HG02973 (cell line): ENCODE measurements around the gene KIAA0513.

Experiments used
- ATAC-seq: cut with Tn5 transposase; IDR thresholded peaks from one replicate; pipeline ENCODE4 v1.9.1; 2021; ENCODE audit warnings: moderate library complexity; ENCODE audit not compliant: unreplicated experiment

The KIAA0513 gene

DNA sequence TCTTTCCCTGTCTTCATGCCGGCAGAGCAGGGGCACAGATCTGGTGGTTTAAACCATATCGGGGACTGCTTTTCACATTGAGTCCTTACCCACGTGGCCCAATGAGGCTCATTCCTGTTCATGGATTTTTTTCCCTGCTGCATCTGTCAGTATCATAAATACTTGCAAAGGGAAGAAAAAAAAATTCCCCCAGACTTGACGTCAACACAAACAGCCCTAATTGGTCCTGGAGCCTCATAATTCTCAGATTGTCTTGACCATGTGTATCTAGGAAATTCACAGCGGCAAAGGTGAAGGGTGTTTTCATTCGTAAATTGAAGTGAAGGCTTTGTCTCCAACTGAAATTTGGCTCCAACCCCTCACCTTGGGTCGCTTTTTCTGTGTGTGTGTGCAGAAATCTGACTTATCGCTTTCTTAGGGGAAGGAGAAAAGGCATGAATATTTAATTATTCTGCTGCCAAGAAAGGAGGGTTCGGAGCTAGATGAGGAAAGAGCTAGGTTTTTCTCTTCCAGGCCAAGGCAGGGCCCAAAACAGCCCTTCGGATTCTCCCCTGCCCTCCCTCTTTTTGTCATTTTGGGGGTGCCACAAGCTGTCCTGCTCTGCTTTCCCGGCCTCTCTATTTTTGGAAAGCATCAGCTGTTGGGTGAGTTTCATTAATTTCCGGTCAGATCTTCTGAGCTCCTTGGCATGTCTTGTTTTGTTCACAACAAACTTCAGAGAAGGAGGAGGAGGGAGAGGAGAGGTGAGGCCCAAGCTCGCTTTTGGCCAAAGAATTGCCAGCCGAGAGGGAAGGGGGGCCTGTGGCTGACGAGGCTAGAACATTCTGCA lies 102.5 kb downstream of the KIAA0513 start:
- ATAC-seq: no peak

GRCh38 chr16:85130705-85131028 lies 103.1 kb downstream of the KIAA0513 start:
- ATAC-seq: no peak

- ATAC-seq: no peak
Measured at GRCh38 chr16:85132456-85133289, 105.1 kb downstream of the KIAA0513 start.

DNA sequence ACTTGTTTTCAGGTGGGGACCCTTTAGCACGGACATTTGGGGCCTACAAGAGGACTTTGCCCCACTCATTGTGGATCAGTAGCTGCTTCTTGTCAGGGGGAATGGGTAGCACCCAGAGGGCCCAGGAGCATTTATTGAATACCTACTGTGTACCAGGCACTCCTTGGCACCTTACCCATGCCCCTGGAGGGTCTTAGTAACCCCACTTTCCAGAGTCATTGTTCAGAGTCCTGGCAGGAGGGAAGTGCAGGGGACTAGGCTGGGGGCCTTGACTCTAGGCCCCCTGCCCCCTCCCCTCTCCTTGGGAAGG lies 105.7 kb downstream of the KIAA0513 start:
- ATAC-seq: no peak

GRCh38 chr16:85134076-85134788 lies 106.6 kb downstream of the KIAA0513 start:
- ATAC-seq: no peak

DNA sequence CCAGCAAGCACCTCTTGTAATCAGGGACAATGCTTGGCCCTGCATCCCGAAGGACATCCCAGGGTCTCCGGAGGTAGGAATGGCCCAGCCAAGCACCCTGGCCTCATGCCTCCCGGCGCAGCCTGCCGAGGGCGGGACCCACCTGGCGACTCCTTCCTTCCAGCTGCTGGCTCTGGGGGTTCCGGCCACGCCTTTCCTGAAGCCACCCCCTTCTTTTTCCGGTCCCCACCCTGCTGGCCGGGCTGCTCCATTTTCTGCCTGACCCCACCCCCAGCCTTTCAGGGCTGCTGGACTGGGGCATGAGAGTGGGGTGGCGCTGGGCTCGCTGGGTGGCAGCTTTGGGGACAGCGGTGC lies 107.2 kb downstream of the KIAA0513 start:
- ATAC-seq: no peak

- no peak for ATAC-seq
Measured at GRCh38 chr16:85136213-85136701, 108.7 kb downstream of the KIAA0513 start.

- ATAC-seq: no peak
Measured at GRCh38 chr16:85136702-85137322, 109.2 kb downstream of the KIAA0513 start.

- ATAC-seq: no peak
Measured at GRCh38 chr16:85137323-85138072, 109.9 kb downstream of the KIAA0513 start.

DNA sequence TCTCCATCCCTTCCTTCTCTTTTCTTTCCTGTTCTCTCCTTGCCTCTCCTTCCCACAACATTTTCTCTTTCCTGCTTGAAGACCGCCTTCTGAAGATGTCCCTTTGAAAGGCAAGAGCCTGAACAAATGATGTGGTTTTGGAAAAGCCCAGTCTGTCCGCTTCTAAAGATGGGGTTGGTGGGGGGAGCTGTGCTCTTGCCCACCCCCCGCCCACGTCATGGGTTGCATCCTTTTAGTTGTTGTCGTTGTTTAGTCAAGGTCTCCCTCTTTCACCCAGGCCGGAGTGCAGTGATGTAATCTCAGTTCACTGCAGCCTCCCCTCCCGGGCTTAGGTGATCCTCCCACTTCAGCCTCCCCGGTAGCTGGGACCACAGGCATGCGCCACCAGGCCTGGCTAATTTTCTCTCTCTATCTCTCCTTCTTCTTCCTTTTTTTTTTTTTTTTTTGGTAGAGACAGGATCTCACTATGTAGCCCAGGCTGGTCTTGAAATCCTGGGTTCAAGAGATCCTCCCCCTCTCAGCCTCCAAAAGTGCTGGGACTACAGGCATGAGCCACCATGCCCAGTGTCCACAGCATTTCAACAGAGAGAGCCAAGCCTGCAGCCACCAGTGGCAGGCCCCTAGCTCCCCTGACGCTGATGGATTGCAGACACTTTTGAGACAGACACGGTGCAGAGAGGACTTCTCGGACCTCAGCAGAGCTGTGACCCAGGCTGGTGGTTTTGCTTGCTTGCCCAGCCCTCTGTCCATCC lies 110.7 kb downstream of the KIAA0513 start:
- no peak for ATAC-seq

GRCh38 chr16:85138825-85139627 lies 111.4 kb downstream of the KIAA0513 start:
- ATAC-seq: no peak

- ATAC-seq: no peak
Measured at GRCh38 chr16:85139881-85140339, 112.3 kb downstream of the KIAA0513 start.

DNA sequence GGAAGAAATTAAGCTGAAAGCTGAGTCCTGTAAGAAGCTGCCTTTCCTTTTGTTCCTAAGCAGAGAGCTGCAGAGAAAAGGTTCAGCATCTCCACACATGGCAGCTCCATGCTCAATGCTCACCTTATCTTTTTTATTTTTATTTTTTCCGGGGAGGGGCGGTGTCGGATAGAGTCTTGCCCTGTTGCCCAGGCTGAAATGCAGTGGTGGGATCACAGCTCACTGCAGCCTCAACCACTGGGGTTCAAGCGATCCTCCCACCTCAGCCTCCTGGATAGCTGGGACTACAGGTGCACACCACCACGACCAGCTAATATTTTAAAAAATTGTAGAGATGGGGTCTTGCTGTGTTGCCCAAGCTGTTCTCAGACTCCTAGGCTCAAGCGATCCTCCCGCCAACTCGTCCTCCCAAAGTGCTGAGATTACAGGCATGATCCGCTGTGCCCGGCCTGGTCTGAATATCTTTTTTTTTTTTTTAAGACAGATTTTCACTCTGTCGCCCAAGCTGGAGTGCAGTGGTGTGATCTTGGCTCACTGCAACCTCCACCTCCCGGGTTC lies 112.9 kb downstream of the KIAA0513 start:
- ATAC-seq: no peak

DNA sequence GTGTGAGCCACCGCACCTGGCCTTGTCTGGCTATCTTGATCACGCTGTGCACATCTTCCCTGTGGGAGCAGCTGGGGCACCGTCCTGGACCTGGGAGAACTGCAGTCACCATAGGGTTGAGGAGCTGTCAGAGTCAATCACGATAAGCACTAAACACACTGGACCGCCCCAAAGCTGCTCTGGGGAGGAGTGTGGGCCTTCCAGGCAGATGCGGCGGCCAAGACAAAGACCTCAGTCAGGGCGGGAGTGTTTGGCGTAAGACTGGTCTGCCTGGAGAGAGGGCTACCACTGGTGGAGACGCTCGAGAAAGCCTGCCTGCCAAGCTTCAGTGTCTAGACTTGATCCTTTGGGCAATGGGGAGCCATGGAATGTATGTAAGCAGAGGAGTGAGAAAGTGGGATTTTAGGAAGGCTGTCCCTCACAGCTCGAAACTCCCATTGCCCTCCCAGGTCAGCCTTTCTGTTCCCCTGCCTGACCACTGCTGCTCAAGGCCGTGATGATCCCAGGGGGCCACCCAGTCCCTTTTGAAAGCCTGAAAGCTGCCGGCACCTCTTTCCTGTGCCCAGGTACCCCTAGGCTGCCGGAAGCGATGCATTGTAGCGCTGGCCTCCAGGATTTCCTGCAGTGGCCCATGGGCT lies 114.0 kb downstream of the KIAA0513 start:
- no peak for ATAC-seq

GRCh38 chr16:85142129-85142513 lies 114.5 kb downstream of the KIAA0513 start:
- ATAC-seq: no peak

- ATAC-seq: no peak
Measured at GRCh38 chr16:85142771-85143211, 115.2 kb downstream of the KIAA0513 start.
